ENCODE data around the gene IFT81. TPM values are rescaled to one million over a fixed set of nuclear protein-coding genes. Genes with fewer than 3 reads are reported as not detected.
A peak's percentile ranks its signal among the peaks of the same experiment; 100 is the strongest.

Gene IFT81
- total RNA-seq, 1 experiment from 2014 or later, result 10.5 TPM

- peak; percentile 79 for TF ChIP-seq ZNF396 (CRISPR knock-in tag; IDR thresholded peaks at IDR 0.05; ENCODE audit: borderline replicate concordance)
Observed at GRCh38 chr12:110102255-110102654, 21.9 kb upstream of the IFT81 start (continued).

GRCh38 chr12:110104188-110105094 is 19.7 kb upstream of the IFT81 start:
- DNase-seq (ENCODE audit: low spot score), result no peak
- Mint-ChIP-seq H3K27ac (no peak overlapping the region), H3K4me3 (no peak overlapping the region), H3K9me3 (peaks cover 4% of the 10 kb centered on the region; the same call in 1 of the 2 replicates), H3K36me3 (no peaks in the 10 kb centered on the region), H3K27me3 (ENCODE audit: low read depth) (peaks cover 4% of the 10 kb centered on the region; the same call in 1 of the 2 replicates), H3K4me1 (peaks cover 13% of the 10 kb centered on the region)
- peak; percentile 80 for TF ChIP-seq USF1 (CRISPR knock-in tag; IDR thresholded peaks at IDR 0.05)
- TF ChIP-seq ETV6 (CRISPR knock-in tag; IDR thresholded peaks at IDR 0.05), result no peak
- TF ChIP-seq NFYB (CRISPR knock-in tag; conservative IDR thresholded peaks at IDR 0.05; ENCODE audit: low read depth), result peak; percentile 68
- TF ChIP-seq ZNF219 (CRISPR knock-in tag; IDR thresholded peaks at IDR 0.05; ENCODE audit: borderline replicate concordance), result no peak
- TF ChIP-seq MLX (CRISPR knock-in tag; IDR thresholded peaks at IDR 0.05), result no peak
- no peak for TF ChIP-seq AR (CRISPR knock-in tag; IDR thresholded peaks at IDR 0.05)
- no peak for TF ChIP-seq ELF4 (CRISPR knock-in tag; IDR thresholded peaks at IDR 0.05; ENCODE audit: low read depth)
- no peak for TF ChIP-seq FOXK1 (CRISPR knock-in tag; IDR thresholded peaks at IDR 0.05)
- no peak for TF ChIP-seq ATF3 (CRISPR knock-in tag; conservative IDR thresholded peaks at IDR 0.05)
- no peak for TF ChIP-seq ERG (CRISPR knock-in tag; IDR thresholded peaks at IDR 0.05)
- no peak for TF ChIP-seq NR3C1 (CRISPR knock-in tag; conservative IDR thresholded peaks at IDR 0.05; ENCODE audit: low read depth)
- TF ChIP-seq ZNF416 (CRISPR knock-in tag; IDR thresholded peaks at IDR 0.05), result no peak
- peak; percentile 86 for TF ChIP-seq USF2 (CRISPR knock-in tag; IDR thresholded peaks at IDR 0.05)
- TF ChIP-seq OVOL2 (CRISPR knock-in tag; IDR thresholded peaks at IDR 0.05; ENCODE audit: borderline replicate concordance), result no peak
- TF ChIP-seq CBFB (CRISPR knock-in tag; IDR thresholded peaks at IDR 0.05; ENCODE audit: low read depth), result no peak
- TF ChIP-seq ZNF138 (CRISPR knock-in tag; conservative IDR thresholded peaks at IDR 0.05), result no peak
- TF ChIP-seq IRF1 (CRISPR knock-in tag; IDR thresholded peaks at IDR 0.05), result no peak
- ChIA-PET CTCF (interaction anchor here (0.9 to 4.6 kb wide), 2 partner anchors 12 to 327 kb away, joined by 3 to 33 read pairs; no protein-coding TSS in a partner anchor), POLR2A (no interaction called here)
- ATAC-seq, result no peak
